Measurements from ENCODE around the gene ZBP1.

Gene ZBP1, protein sequence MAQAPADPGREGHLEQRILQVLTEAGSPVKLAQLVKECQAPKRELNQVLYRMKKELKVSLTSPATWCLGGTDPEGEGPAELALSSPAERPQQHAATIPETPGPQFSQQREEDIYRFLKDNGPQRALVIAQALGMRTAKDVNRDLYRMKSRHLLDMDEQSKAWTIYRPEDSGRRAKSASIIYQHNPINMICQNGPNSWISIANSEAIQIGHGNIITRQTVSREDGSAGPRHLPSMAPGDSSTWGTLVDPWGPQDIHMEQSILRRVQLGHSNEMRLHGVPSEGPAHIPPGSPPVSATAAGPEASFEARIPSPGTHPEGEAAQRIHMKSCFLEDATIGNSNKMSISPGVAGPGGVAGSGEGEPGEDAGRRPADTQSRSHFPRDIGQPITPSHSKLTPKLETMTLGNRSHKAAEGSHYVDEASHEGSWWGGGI

DNA sequence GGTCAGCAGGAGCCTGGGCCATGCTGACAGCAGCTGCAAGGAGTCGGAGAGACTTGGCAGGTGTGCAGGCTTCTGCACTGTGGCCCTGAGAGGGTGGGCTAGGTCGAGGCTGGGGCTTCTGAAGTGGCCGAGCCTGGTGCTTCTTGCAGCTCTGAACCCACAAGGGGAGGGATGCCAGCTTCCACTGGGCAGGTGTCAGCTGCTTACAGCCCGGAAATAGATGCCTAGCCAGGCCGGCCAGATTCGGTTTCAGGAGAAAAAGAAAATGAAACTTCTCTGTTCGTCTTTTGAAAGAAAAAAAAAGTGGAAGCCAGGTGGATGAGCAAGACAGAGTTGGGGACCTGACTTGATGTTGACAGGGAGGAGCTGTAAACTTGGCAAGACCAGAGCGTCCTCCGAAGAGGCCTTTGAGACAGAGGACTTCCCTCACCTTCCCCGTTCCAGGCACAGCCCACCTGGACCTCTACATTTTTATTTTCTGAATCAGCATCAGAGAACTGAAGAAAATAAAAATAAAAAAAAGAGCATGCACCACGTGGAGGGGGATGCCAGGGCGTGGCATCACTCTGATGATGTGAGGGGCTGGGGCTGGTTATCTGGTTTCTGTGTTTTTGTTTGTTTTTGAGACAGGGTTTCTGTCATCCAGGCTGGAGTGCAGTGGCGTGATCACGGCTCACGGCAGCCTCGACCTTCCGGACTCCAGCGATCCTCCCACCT lies at the start of gene ZBP1:
TSS of gene ZBP1 (minus strand) at position 153 of the 717 bp plus-strand sequence. CDS start at position 22, 131 bp downstream.
- peak; percentile 97 for DNase-seq

DNA sequence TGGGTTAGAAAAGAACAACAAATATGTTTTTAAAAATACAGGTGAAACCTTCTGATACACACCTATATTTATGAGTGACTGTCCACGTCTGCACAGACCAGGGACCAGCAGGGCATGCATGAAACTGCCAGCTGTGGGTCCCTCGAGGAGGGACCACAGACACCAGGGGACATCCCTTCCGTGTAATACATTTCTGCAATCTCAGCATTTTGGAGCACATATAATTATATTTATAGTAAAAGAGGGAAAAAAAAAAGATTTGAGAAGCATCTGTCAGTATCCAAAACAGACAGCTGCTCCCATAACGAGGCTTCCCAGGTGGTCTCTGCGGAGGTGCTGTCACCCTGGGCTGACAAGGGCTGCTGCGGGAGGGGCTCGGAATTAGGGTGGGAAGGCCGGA lies 49.4 kb upstream of the ZBP1 start:
- DNase-seq = no peak

DNA sequence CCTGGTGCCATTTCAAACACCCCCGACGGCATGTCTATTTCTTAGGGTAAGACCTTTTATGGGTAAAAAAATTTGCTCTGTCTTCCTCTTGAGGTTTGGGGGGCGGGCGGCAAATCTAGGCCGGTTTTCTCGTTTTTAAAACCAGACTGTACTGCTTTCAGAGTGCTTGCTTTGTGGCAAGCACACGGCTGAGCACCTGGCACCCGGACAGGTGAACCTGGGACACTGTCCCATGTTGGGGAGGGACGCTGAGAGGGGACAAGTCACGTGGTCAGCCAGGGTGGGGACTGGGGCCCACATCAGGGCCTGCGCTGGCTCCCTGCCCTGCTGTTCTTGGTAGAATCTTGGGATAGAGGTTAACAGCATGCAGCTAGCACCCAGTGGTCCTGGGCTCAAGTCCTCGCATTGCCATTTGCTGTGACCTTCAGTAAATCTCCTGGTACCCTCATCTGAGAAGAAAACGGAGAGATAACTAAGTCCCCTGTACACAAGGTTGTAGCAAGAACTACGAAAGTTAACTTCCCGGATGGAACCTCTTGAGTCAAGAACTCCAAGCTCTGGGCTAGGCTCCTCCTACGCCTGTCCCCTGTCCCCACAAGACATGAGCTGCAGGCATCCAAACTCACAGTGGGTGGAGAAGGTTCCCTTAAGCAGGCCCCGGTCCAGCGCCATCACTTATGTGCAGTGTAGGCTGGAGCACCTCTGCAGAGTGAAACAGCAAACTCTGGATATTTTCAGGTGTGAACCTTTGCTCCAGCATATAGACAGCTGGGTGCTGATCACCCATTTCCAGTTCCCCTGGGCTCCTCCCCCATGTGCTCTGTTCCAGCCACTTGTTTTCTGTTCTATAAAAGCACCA lies 47.9 kb upstream of the ZBP1 start:
- peak; percentile 93 for DNase-seq

DNA sequence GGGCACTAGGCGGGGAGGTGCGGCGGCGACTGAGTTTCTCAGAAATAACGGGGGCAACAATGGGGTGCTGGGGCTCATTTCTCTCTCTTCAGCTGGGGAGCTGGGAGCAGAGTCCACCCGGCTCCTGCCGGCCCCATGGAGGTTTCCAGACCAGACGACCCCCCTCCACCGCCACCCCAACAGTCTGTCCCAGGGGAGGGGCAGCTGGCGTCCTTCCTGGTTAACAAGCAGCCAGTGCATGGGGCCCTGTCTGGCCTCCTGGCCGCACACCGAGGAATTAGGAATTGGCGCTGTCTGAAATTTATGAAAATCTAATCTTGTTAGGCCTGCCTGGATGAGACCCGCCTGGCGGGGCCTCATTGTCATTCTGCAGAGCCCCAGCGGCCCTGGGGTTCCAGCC lies 47.2 kb upstream of the ZBP1 start:
- DNase-seq = no peak

DNA sequence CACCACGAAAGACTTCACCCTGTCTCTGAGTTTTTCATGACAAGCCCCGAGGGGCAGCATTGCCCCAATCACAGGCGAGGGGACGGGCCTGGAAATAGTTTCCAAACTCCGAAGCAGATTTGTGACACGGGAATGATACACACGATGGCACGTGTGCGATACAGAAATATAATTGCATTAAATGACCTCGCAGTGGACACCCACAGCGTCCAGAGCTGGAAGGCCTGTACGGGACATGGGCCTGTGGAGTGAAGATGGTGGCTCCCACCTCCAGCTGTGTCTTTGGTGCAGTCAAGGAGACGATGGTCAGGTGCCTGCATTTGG lies 46.6 kb upstream of the ZBP1 start:
- DNase-seq = no peak

DNA sequence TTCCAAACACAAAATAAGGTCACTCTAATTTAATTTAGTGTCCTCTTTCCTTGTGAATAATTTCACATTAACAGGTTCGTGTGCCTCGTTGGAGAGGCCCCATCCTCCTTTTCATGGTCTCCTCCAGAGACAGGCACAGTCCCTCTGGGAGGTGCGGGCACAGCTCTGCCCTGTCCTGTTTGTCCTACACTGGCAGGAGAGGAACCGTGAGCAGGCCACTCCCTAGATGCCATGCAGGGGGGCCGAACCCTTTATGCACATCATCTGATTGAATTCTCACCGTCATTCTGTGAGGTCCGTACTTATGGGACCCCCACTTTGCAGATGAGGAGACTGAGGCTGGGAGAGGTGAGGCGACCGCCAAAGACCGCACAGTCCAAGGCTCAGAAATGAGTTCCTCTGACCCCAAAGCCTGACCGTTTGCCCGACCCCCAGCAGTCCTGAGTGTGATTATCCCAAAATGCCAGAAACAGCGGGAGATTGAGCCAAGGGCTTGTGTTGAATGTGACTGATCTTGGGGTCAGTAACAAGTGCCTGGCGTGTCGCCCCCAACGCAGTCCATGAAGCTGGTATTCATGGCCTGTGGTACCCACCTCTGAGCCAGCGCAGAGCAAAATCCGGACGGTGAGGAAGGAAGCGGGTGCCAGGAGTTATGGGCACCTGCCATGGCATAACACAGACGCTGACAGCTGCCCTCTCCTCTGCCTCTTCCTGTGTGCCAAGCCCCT lies 46.0 kb upstream of the ZBP1 start:
- DNase-seq = no peak

DNA sequence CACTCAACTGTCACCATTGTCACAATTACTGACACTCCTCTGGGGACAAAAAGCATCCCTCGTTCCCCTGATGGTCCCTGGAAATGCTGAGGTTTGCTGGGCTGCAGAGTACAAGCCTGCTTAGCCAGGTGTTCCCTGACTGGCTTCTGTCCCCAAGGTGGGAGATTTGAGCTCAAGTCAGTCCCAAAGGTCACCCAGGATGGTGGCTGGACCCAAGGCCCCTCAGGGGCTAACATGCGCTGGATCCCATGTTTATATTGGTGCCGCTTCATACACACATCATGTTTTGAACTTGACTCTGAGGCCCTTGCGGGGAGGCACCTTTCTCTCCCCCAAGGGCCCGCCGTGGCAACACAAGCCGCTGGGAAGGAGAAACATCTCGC lies 45.4 kb upstream of the ZBP1 start:
- no peak for DNase-seq

DNA sequence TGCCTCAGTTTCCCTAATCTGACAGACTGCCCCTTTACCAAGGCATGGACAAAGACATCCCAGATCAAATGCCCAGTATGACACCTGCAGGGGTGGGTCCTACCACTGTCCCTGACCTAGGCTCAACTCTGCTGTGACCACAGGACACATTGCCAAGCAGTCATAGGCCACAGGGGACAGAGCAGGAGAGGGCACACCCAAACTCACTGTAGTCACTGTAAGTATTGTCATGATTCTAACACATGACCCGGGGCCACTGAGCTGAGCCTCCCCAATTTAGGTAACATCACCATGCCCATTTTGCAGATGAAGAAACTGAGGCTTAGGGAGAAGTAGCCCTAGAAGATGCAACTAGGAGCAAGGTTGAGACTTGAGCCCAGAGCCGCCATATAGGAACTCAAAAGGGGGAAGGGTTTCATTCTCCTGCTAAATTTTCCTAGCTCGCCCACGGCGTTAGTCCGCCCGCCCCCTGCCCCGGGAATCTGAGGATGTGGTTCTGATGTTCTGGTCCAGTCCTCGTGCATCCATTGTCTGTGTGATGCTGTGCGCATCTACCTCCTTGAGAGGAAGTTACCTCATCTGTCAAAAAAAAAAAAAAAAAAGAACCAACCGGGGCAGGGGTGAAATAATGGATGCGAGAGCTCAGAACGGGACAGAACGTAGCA lies 44.8 kb upstream of the ZBP1 start:
- no peak for DNase-seq

DNA sequence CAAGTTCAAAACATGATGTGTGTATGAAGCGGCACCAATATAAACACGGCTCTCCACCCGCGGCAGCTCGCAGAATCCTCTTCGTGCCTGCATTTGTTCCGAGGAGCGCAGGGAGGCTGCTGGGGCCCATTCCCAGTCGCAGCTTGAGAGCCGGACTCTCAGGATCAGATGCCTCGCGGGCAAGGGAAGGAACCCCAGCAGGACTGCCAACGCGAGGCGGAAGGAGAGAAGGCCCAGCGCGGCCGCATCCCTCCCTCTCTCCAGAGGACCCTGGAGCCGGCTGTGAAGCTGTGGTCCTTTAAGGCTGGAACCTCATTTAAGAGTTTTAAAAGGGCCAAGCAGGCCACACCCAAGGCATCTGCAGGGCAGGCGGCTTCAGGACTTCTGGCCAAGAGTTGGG lies 44.2 kb upstream of the ZBP1 start:
- DNase-seq = no peak

DNA sequence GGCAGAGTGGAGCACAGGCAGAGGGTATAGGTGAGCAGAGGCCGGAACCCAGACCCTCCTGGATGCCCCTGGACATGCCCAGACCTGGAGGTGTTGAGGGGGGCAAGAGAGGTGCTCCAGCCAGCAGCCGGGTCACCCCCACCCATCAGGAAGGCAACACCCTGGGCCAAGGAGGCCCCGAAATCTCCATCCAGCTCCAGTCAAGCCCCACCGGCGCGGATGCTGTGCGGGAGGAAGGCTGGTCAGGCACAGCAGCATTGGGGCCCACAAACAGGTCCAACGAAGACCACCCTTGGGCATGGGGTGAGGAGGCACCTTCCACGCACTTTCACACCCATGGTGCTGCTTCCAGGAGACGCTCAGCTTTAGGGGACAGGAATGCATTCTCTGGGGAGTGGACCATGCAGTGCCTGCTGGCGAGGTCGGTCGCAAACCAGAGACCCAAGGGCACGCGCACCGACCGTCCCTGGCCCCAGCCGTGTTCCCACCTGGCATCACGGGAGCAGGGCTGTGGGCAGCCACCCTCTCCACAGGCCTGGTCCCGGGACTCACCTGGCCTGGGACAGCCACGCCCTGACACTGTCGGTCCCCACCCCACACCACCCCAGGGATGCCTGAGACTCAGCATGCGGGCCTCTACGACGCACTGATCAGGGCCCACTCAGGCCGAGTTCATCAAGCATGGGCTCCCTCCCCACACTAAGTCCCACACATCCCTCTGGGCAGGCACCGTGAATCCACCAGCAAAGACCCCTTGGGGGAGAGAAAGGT lies 43.6 kb upstream of the ZBP1 start:
- no peak for DNase-seq

DNA sequence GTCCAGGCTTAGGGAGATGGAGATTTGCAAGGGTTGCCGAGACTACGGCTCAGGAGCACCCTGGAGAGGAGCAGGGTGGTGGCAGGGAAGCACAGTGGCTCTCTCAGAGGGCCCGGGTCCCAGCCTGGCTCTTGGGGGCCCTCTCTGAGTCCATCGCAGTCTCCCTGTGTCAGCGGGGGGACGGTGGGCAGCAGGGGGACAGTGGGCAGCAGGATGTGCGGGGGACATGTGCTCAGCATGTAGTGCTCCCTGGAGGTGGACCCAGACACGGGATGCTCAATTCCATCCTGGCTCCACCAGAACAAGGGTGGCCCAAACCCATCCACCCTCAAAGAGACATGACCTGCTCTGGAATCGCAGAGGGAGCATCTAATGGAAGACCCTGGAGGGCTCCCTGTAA lies 43.0 kb upstream of the ZBP1 start:
- DNase-seq = no peak

DNA sequence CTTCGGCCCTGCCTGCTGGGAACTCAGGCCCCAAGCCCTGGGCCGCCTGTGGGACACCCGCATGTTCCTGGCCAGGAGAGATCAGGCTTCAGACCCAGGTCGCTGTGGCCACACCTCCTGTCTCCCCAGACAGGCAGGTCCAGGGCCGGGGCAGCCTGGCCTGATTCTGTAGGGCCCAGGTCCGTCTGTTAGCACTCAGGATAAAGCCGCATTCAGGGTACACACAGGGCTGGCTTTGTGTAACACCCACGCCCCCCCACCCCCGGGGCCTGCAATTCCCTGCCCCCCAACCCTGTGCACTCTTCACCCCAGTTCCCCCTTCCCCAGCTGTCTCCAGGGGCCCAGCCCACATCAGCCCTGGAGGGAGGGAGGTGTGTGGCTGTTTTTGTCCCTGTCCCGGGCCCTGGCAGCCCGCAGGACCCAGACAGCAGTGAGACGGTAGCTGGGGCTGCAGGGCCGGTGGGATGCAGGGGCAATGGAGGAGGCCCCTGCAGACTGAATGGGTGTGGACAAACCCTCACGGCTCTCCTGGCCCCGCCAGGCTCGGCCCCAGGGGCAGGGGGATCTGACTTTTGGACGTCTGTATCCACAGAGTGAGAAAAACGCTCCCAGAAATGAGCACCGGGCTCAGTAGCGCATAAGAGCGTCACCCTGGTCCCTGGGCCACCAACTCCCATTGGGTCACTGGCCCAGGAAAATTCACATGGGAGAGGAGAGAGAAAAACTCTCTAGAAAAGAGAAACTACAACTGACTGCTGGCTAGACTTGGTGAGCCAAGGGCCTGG lies 42.4 kb upstream of the ZBP1 start:
- no peak for DNase-seq

DNA sequence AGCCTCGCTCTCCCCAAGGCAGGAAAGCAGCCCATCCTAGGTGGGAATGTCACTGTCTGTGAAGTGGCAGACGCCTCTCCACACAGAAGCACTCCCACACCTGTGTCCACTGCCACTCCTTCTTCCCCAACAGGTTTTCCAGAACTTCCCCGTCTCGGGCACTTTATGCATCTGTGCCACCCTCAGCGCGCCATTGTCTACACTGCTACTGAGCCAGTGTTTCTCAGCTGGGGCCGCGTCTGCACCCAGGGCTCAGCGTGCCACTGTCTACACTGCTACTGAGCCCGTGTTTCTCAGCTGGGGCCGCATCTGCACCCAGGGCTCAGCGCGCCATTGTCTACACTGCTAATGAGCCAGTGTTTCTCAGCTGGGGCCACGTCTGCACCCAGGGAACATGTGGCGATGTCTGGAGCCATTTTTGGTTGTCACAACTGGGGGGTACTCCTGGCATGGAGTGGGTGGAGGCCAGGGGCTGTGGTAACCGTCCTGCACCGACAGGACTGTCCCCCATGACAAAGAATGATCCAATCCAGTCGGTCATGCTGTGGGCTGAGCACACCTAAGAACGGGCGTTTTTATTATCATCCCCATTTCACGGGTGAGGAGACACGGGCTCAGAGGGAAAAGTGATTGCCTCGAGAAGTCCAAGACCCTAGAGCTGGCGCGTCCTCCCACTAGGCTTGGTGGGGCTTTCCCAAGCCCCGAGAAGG lies 41.7 kb upstream of the ZBP1 start:
- no peak for DNase-seq

DNA sequence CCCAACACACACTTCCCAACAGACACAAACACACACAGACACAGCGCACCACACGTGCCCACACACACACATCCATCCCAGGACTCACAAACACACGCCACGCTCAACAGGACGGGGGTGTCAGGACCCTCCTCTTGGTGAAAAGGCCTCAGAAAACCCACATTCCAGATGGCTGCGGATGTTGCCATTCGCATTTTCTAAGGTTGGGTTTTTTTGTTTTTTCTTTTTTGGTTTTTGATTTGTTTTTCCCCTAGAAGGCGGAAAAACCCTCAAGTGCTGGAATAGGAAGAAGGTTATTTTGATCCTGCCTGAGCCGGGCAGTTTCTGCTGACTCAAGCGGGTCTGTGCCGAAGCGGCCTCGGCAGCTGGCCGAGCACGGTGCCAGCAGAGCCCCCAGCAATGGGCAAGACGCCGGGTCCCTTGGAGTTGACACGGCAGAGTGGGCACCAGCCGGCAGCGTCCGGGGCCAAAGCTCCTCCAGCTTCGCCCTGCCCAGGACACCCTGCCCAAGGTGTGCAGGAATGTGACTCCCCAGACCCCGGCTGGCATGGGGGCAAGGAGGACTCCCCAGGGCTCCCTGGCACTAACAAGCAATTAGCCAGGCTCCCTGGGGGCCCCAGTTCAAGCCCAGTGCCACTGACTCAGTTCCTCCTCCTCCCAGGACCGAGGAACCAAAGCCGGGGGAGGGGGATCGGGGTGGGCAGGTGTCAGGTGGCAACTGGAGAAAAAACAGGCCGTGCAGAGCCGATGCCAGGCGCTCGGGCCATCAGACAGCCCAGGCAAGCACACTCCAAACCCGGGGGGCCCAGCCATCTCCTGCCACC lies 40.9 kb upstream of the ZBP1 start:
- DNase-seq = peak; percentile 80

DNA sequence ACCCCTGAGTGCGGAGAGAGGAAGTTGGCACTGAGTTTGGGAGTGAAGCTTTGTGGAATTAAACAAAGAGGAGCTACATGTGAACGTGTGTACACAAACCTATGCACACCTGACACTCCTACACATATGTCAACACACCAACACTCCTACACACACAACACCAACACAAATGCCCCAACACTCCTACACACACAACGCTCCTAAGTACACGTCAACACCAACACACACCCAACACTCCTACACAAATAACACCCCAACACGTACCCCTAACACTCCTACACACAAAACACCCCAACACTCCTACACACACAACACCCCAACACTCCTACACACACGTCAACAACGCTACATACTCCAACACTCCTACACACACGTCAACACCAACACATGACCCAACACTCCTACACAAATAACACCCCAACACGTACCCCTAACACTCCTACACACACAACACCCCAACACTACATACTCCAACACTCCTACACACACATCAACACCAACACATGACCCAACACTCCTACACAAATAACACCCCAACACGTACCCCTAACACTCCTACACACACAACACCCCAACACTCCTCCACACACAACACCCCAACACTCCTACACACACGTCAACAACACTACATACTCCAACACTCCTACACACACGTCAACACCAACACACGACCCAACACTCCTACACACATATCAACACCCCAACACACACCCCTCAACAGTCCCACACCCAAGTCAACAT lies 40.1 kb upstream of the ZBP1 start:
- no peak for DNase-seq

DNA sequence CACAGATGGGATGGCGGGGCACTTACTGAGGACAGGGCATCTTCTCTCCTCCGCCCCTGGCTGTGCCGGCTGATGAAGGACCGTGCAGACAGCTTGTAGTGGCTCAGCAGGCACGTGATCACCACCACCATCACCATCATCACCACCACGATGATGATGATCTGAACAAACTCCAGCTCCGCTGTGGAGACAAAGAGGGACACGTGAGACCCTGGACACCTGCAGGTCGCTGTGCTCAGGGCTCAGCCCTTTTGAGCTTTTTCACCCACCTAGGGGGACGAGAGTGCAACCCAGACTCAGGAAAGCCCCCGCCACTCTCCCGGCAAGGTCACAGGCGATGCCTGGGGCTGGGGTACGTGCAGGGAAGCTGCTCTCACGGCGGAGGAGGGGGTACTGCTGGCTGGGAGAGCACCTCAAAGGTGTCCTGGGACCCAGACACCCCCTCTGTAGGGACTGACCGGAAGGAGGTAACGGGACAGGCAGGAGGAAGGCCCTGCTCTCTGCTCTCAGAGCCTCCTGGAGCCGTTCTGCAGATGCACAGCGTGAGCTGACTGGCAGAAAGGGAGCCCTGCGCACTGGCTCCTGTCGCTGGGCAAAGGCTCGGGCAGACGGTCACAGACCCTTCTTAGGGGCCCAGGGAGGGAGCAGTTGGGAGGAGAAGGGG lies 39.4 kb upstream of the ZBP1 start:
- no peak for DNase-seq

DNA sequence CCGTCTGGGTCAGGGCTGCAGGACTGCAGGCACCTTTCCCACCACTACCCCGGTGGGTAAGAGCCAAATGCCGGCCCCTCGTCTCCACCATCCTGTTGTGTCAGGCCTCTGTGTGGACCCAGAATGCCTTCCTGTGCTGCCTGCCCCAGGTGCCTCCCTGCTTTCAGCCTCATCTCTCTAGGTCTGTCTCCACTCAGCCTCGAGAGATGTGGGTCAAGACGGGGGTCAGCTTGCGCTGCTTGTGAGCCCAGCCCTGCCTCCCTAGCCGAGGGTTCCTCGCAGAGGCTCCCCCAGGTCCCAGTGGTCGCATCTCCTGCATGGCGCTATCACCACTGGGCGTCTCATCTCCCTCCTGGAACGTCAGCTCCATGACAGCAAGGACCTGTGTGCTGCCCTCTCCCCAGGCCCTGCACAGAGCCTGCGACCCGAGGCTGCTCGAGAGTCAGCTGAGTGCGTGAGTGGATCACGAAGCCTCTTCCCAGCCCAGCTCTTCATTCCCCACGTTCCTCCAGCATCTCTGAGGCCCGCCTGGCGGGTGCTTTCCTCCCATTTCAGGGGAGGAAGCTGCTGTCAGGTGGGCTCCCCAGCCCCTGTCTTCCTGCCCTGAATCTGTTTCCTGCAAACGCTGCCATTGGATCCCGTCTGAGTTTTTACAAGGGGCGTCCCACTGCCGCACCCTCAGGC lies 38.7 kb upstream of the ZBP1 start:
- DNase-seq = no peak

Measured in RPMI8226 (cell line).